Parathyroid adenoma (tissue), 2 donors: ENCODE results near the gene KCNE4.

Experiments used
- H2AFZ ChIP-seq: fragments of 300-600 bp; sonication (generic); one replicate; pipeline ENCODE4 v1.7.0; 2017; ENCODE audit warnings: antibody characterized with exemption, mild to moderate bottlenecking
- H3K27ac ChIP-seq: fragments of 300-600 bp; sonication (generic); one replicate; pipeline ENCODE4 v1.7.0; 2017
- H3K27me3 ChIP-seq: fragments of 300-600 bp; sonication (generic); one replicate; pipeline ENCODE4 v1.7.0; 2017; ENCODE audit warnings: low read length; ENCODE audit not compliant: control insufficient read depth, insufficient read depth
- H3K36me3 ChIP-seq: fragments of 300-600 bp; sonication (generic); one replicate; pipeline ENCODE4 v1.7.0; 2017; ENCODE audit warnings: low read length; ENCODE audit not compliant: control insufficient read depth, insufficient read depth
- H3K4me1 ChIP-seq: fragments of 300-600 bp; sonication (generic); one replicate; pipeline ENCODE4 v1.7.0; 2017; ENCODE audit warnings: control low read depth
- H3K4me2 ChIP-seq: fragments of 300-600 bp; sonication (generic); one replicate; pipeline ENCODE4 v1.7.0; 2017; ENCODE audit warnings: low read length
- H3K4me3 ChIP-seq: fragments of 300-600 bp; sonication (generic); one replicate; pipeline ENCODE4 v1.7.0; 2017; ENCODE audit warnings: low read depth, low read length
- H3K79me2 ChIP-seq: fragments of 300-600 bp; sonication (generic); one replicate; pipeline ENCODE4 v1.7.0; 2017; ENCODE audit warnings: control low read depth
- H3K9ac ChIP-seq: fragments of 300-600 bp; sonication (generic); one replicate; pipeline ENCODE4 v1.7.0; 2017; ENCODE audit warnings: mild to moderate bottlenecking
- H3K9me3 ChIP-seq: fragments of 300-600 bp; sonication (generic); one replicate; pipeline ENCODE4 v1.7.0; 2017; ENCODE audit warnings: low read length; ENCODE audit not compliant: control insufficient read depth
- TF ChIP-seq, protein P1 (sequence below): fragments of 300-600 bp; sonication (generic); IDR thresholded peaks from one replicate; pipeline ENCODE4 v1.7.0; 2017; ENCODE audit warnings: antibody characterized with exemption, mild to moderate bottlenecking
- donor health status: primary hyperparathyroidism.

Gene KCNE4

DNA sequence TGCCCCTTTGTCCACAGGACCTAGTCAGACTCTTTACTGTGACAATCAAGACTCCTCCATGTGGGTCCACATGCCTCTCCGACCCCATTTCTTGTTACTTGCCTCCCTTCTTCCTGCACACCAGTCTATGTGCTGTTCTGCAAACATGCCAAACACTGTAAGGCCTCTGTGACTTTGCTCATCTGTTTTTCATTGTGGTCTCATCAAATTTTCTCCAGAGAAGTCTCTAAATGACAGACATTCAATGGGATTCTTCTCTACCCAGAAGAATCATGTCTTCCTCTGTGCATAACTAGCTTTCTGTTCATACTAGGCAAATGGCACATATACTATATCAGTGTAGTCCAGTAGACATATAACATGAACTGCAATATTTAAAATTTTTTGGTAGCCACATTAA lies 43.0 kb upstream of the KCNE4 start:
- Histone ChIP-seq H3K4me2 (no peak overlapping the region), H3K27ac (no peak overlapping the region), H3K27me3 (no peaks in the 10 kb centered on the region), H3K4me3 (no peak overlapping the region), H3K9ac (no peak overlapping the region), H3K9me3 (no peaks in the 10 kb centered on the region), H2AFZ (no peak overlapping the region), H3K79me2 (no peaks in the 10 kb centered on the region), H3K36me3 (no peaks in the 10 kb centered on the region), H3K4me1 (no peaks in the 10 kb centered on the region)
- TF ChIP-seq, protein P1, sequence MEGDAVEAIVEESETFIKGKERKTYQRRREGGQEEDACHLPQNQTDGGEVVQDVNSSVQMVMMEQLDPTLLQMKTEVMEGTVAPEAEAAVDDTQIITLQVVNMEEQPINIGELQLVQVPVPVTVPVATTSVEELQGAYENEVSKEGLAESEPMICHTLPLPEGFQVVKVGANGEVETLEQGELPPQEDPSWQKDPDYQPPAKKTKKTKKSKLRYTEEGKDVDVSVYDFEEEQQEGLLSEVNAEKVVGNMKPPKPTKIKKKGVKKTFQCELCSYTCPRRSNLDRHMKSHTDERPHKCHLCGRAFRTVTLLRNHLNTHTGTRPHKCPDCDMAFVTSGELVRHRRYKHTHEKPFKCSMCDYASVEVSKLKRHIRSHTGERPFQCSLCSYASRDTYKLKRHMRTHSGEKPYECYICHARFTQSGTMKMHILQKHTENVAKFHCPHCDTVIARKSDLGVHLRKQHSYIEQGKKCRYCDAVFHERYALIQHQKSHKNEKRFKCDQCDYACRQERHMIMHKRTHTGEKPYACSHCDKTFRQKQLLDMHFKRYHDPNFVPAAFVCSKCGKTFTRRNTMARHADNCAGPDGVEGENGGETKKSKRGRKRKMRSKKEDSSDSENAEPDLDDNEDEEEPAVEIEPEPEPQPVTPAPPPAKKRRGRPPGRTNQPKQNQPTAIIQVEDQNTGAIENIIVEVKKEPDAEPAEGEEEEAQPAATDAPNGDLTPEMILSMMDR: no peak

DNA sequence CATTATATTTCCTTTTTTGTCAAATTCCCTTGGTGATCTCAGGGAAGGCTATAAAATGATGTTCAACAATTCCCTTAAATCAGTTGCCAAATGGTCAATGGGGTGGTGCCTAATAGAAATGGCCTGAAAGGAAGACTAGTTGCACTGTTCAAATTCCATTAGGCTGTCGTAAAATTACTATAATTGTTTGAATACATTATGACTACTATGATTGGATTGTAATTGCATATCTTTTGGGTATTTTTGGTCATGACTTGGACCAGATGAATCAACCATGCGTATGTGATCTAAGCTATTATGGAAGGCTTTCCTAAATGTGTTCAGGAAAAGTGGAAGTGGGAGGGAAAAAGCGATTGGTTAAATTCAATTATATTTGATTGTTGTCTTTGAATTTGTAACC lies 41.3 kb upstream of the KCNE4 start:
- Histone ChIP-seq H3K4me2 (no peak overlapping the region), H3K9ac (no peak overlapping the region), H3K4me1 (no peaks in the 10 kb centered on the region), H3K27ac (no peak overlapping the region), H3K36me3 (no peaks in the 10 kb centered on the region), H2AFZ (no peak overlapping the region), H3K9me3 (no peaks in the 10 kb centered on the region), H3K79me2 (no peaks in the 10 kb centered on the region), H3K27me3 (no peaks in the 10 kb centered on the region), H3K4me3 (no peak overlapping the region)
- TF ChIP-seq, protein P1: no peak

DNA sequence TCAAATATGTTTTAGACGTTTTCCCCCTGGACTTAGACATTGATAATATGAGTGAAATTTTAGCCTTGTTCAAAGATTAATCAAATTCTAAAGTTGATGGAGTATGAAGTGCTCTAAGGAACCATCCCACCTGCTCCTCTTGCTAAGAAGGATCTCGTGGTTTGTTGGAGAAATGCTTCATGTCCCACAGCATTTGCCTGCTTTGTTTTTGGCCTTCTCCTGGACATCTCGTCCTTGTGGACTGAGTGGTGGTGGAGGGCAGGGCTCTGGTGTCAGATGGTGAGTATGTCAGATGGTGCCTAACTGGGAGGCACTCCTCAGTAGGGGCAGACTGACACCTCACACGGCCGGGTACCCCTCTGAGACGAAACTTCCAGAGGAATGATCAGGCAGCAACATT lies 39.7 kb upstream of the KCNE4 start:
- TF ChIP-seq, protein P1: no peak
- no peak overlapping the region for H3K4me3 ChIP-seq
- H3K79me2 ChIP-seq: no peaks in the 10 kb centered on the region
- H3K9ac ChIP-seq: no peak overlapping the region
- H3K27me3 ChIP-seq: no peaks in the 10 kb centered on the region
- H2AFZ ChIP-seq: no peak overlapping the region
- no peaks in the 10 kb centered on the region for H3K4me1 ChIP-seq
- no peaks in the 10 kb centered on the region for H3K36me3 ChIP-seq
- no peak overlapping the region for H3K4me2 ChIP-seq
- H3K27ac ChIP-seq: no peak overlapping the region
- H3K9me3 ChIP-seq: no peaks in the 10 kb centered on the region

- Histone ChIP-seq H3K36me3 (no peaks in the 10 kb centered on the region), H3K27me3 (no peaks in the 10 kb centered on the region), H3K4me3 (no peak overlapping the region), H2AFZ (no peak overlapping the region), H3K27ac (no peak overlapping the region), H3K4me1 (no peaks in the 10 kb centered on the region), H3K9me3 (no peaks in the 10 kb centered on the region), H3K79me2 (no peaks in the 10 kb centered on the region), H3K9ac (no peak overlapping the region), H3K4me2 (no peak overlapping the region)
- TF ChIP-seq, protein P1: no peak
Measured at GRCh38 chr2:223019390-223019930, 32.5 kb upstream of the KCNE4 start.

DNA sequence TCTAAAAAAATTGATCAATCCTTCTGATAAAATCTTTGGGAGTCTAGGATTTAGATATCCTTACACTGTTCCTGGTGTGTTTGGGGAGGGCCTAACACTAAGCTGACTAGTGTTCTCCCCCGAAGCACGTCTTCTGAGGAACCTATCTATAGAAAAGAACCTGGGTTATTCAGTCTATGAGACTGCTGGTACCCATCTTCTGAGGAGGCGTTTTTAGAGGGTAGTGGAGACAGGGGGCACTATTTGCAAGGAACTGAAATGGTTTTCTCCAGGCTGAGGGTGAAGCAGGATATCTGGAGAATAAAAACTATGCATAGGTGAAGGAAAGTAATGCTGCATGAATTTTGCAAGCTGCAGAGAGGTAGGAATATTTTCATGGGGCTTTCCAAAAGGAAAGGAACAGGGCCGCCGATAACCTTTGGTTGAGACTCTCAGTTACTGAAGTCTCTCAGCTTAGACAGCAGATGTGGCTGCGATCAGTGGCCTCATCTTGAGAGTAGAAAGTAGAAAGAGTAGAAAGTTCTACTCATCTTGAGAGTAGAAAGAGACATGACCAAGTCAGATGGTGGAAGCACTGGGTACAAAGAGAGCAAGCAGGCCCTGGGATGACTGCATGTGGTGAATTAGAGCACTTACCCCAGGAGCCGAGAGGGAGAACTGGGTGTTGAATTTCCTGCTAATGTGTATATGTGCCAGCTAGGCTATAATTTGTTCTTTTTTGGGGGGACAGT lies 31.8 kb upstream of the KCNE4 start:
- H3K4me3 ChIP-seq: no peak overlapping the region
- no peaks in the 10 kb centered on the region for H3K9me3 ChIP-seq
- H3K4me2 ChIP-seq: no peak overlapping the region
- H3K4me1 ChIP-seq: no peaks in the 10 kb centered on the region
- H3K27ac ChIP-seq: no peak overlapping the region
- TF ChIP-seq, protein P1: no peak
- H3K9ac ChIP-seq: no peak overlapping the region
- H3K27me3 ChIP-seq: no peaks in the 10 kb centered on the region
- H3K36me3 ChIP-seq: no peaks in the 10 kb centered on the region
- no peaks in the 10 kb centered on the region for H3K79me2 ChIP-seq
- no peak overlapping the region for H2AFZ ChIP-seq
